IMR-90 (cell line): ENCODE results near the gene TMEM215. TPM values are rescaled to one million over a fixed set of nuclear protein-coding genes. Genes with fewer than 3 reads are reported as not detected.

ENCODE experiments used
- ATAC-seq: fragments of 200-7000 bp; cut with Tn5 transposase; 2 replicates; pipeline ENCODE4 v1.9.1; 2020; ENCODE audit warnings: low read depth, mild to moderate bottlenecking, moderate library complexity
- BruUV-seq: library from RNA; stranded (reverse); fragments of 400-500 nt; replicated peaks from 2 replicates; lab custom pipeline; 2021; lab: Mats Ljungman, UMichigan
- CTCF ChIA-PET: fragments of 300-600 bp; formaldehyde crosslinking; extraction: SDS; loops from one replicate; lab custom pipeline; 2021; ENCODE audit warnings: antibody characterized with exemption; lab: Yijun Ruan, JAX
- POLR2A ChIA-PET: fragments of 300-600 bp; sonication (Branson Sonifier 250); formaldehyde crosslinking; loops from one replicate; lab custom pipeline; 2022; ENCODE audit warnings: antibody characterized with exemption; ENCODE audit not compliant: unreplicated experiment; lab: Charles Lee
- DNase-seq: peaks from one replicate; pipeline ENCODE4 v3.0.0; 2013
- H2AFZ ChIP-seq: replicated peaks from 2 replicates; pipeline ENCODE3; 2013; ENCODE audit warnings: low read length, mild to moderate bottlenecking; ENCODE audit not compliant: poor library complexity
- H2AK5ac ChIP-seq: 2 replicates; pipeline ENCODE4 v1.6.1; 2013; ENCODE audit warnings: low read depth, low read length, inconsistent platforms
- H2AK9ac ChIP-seq: replicated peaks from 2 replicates; pipeline ENCODE3; 2013; ENCODE audit warnings: mild to moderate bottlenecking, low read depth, low read length, moderate library complexity; ENCODE audit not compliant: poor library complexity
- H2BK120ac ChIP-seq: 2 replicates; pipeline ENCODE4 v1.6.1; 2013; ENCODE audit warnings: low read depth, low read length, inconsistent platforms
- H2BK15ac ChIP-seq: 3 replicates; pipeline ENCODE4 v1.6.1; 2013; ENCODE audit warnings: low read depth, low read length, inconsistent platforms
- H2BK20ac ChIP-seq: 2 replicates; pipeline ENCODE4 v1.6.1; 2013; ENCODE audit warnings: low read depth, mild to moderate bottlenecking, inconsistent platforms, low read length, moderate library complexity
- H2BK5ac ChIP-seq: 2 replicates; pipeline ENCODE4 v1.6.1; 2013; ENCODE audit warnings: mild to moderate bottlenecking, low read depth, low read length, inconsistent platforms; ENCODE audit not compliant: poor library complexity, severe bottlenecking
- H3K14ac ChIP-seq: replicated peaks from 2 replicates; pipeline ENCODE4 v1.6.1; 2013; ENCODE audit warnings: low read depth, low read length, inconsistent platforms
- H3K18ac ChIP-seq: 2 replicates; pipeline ENCODE4 v1.6.1; 2013; ENCODE audit warnings: low read depth, low read length, control low read depth
- H3K23ac ChIP-seq: 2 replicates; pipeline ENCODE4 v1.6.1; 2013; ENCODE audit warnings: low read depth, low read length, inconsistent platforms
- H3K27ac ChIP-seq: 2 replicates; pipeline ENCODE4 v1.5.1; 2013; ENCODE audit warnings: mild to moderate bottlenecking, control low read depth, low read length; ENCODE audit not compliant: insufficient read depth
- H3K27me3 ChIP-seq: 2 replicates; pipeline ENCODE4 v1.6.1; 2013; ENCODE audit warnings: low read length; ENCODE audit not compliant: control insufficient read depth, insufficient read depth
- H3K36me3 ChIP-seq: 2 replicates; pipeline ENCODE4 v1.6.1; 2013; ENCODE audit warnings: low read length, mixed read lengths; ENCODE audit not compliant: control insufficient read depth, insufficient read depth
- H3K4ac ChIP-seq: 2 replicates; pipeline ENCODE4 v1.6.1; 2013; ENCODE audit warnings: low read depth, low read length, inconsistent platforms
- H3K4me1 ChIP-seq: 2 replicates; pipeline ENCODE4 v1.6.1; 2013; ENCODE audit warnings: low read length, mixed read lengths; ENCODE audit not compliant: control insufficient read depth, insufficient read depth
- H3K4me2 ChIP-seq: 2 replicates; pipeline ENCODE4 v1.6.1; 2013; ENCODE audit warnings: low read depth, mild to moderate bottlenecking, control low read depth, low read length, moderate library complexity
- H3K4me3 ChIP-seq: 2 replicates; pipeline ENCODE4 v1.5.1; 2013; ENCODE audit warnings: low read depth, mild to moderate bottlenecking, control low read depth, low read length, moderate library complexity; ENCODE audit not compliant: insufficient read depth
- H3K56ac ChIP-seq: 2 replicates; pipeline ENCODE4 v1.6.1; 2013; ENCODE audit warnings: low read length, inconsistent platforms; ENCODE audit not compliant: insufficient read depth; ENCODE audit errors: extremely low read depth
- H3K79me1 ChIP-seq, 2 experiments: 2 replicates each; pipeline ENCODE4 v1.6.1; 2013; ENCODE audit warnings: low read length in 2 of 2, inconsistent platforms in 1 of 2, low read depth in 1 of 2
- H3K9ac ChIP-seq: 2 replicates; pipeline ENCODE4 v1.6.1; 2013; ENCODE audit warnings: low read depth, low read length, control low read depth
- H3K9me1 ChIP-seq: 2 replicates; pipeline ENCODE4 v1.6.1; 2013; ENCODE audit warnings: low read length, inconsistent platforms; ENCODE audit not compliant: insufficient read depth
- H3K9me3 ChIP-seq: 2 replicates; pipeline ENCODE4 v1.6.1; 2013; ENCODE audit warnings: low read length; ENCODE audit not compliant: control insufficient read depth, insufficient read depth
- H4K20me1 ChIP-seq: 2 replicates; pipeline ENCODE4 v1.6.1; 2013; ENCODE audit warnings: low read length, inconsistent platforms; ENCODE audit not compliant: insufficient read depth
- H4K5ac ChIP-seq: 2 replicates; pipeline ENCODE4 v1.6.1; 2013; ENCODE audit warnings: mild to moderate bottlenecking, low read depth, low read length, control low read depth
- H4K8ac ChIP-seq, 2 experiments: 2 replicates each; pipeline ENCODE4 v1.6.1; 2013; ENCODE audit warnings: low read depth in 2 of 2, low read length in 2 of 2, control low read depth in 1 of 2, inconsistent platforms in 1 of 2
- H4K91ac ChIP-seq: 2 replicates; pipeline ENCODE4 v1.6.1; 2013; ENCODE audit warnings: low read depth, low read length, inconsistent platforms; ENCODE audit not compliant: insufficient read depth
- SMC3 ChIP-seq: fragments of 150-350 bp; IDR thresholded peaks from 2 replicates; pipeline ENCODE4 v1.6.1; 2016; ENCODE audit warnings: low read depth, mild to moderate bottlenecking, antibody characterized with exemption, low read length, moderate library complexity
- WGBS, 2 experiments: methylation state at CpG; one replicate each; pipeline versions ENCODE4 v1.1.5 to v1.1.7; 2013; ENCODE audit warnings: missing lambda C conversion rate in 2 of 2; ENCODE audit not compliant: insufficient read length in 1 of 2; ENCODE audit errors: extremely low coverage in 2 of 2; 5-methylcytosine and 5-hydroxymethylcytosine counted together
- dilution Hi-C: fragments of 300-500 bp; cut with HindIII; formaldehyde crosslinking; loops from one replicate; pipeline ENCODE4 v1.14.3; 2018; ENCODE audit warnings: low sequenced_read_pairs; ENCODE audit not compliant: unreplicated experiment
- in situ Hi-C: fragments of 300-500 bp; cut with MboI; formaldehyde crosslinking; loops from 3 replicates; pipeline ENCODE4 v1.14.3; 2019; ENCODE audit warnings: low sequenced_read_pairs, inconsistent platforms, mixed read lengths
- intact Hi-C: fragments of 100-400 bp; cut with micrococcal nuclease; formaldehyde crosslinking; loops from 2 replicates; pipeline ENCODE4 v1.10.0; 2022
- polyA plus RNA-seq, 3 experiments: library from polyadenylated mRNA; depleted of rRNA; stranded (reverse); fragments of >200 nt; gene quantifications; 2 replicates each; pipeline ENCODE4 v1.2.3, GENCODE V29; 2012; ENCODE audit warnings: low replicate concordance in 1 of 3
- total RNA-seq: library from RNA; depleted of rRNA; stranded (reverse); fragments of >200 nt; gene quantifications from 2 replicates; pipeline ENCODE4 v1.2.3, GENCODE V29; 2012
- TF ChIP-seq, protein P1 (sequence below): conservative IDR thresholded peaks from 2 replicates; pipeline ENCODE4 v1.5.1; 2012; ENCODE audit warnings: mild to moderate bottlenecking, low read depth, low read length, improper control_type of control experiment

The TMEM215 gene
- total and polyA plus RNA-seq, 2 of the 4 experiments (the other 2 are of a cell fraction) = not detected

- Histone ChIP-seq H4K91ac (no peak overlapping the region), H2AFZ (no peak overlapping the region), H3K4me1 (no peaks in the 10 kb centered on the region), H3K27me3 (no peaks in the 10 kb centered on the region; the same call in 1 of the 2 replicates), H3K9ac (no peak overlapping the region), H3K4ac (no peak overlapping the region), H3K9me1 (no peaks in the 10 kb centered on the region), H2BK5ac (no peak overlapping the region), H3K9me3 (no peaks in the 10 kb centered on the region), H2AK9ac (no peak overlapping the region), H3K14ac (no peak overlapping the region), H3K56ac (no peak overlapping the region), H3K36me3 (no peaks in the 10 kb centered on the region), H2BK15ac (no peak overlapping the region), H4K20me1 (no peaks in the 10 kb centered on the region), H2AK5ac (no peak overlapping the region), H2BK120ac (no peak overlapping the region), H3K23ac (no peak overlapping the region), H4K8ac (no peak overlapping the region), H3K4me3 (no peak overlapping the region), H2BK20ac (no peak overlapping the region), H3K4me2 (no peak overlapping the region), H3K18ac (no peak overlapping the region), H4K5ac (no peak overlapping the region), H3K27ac (no peak overlapping the region), H3K79me1 (no peaks in the 10 kb centered on the region)
- WGBS, 2 experiments = no CpG with 5 or more reads among the region's 4 CpGs
- dilution Hi-C loops = no loop called here
- intact Hi-C loops = no loop called here
- POLR2A ChIA-PET = no interaction called here
- ATAC-seq (no peak), DNase-seq (no peak)
- TF ChIP-seq, protein P1, sequence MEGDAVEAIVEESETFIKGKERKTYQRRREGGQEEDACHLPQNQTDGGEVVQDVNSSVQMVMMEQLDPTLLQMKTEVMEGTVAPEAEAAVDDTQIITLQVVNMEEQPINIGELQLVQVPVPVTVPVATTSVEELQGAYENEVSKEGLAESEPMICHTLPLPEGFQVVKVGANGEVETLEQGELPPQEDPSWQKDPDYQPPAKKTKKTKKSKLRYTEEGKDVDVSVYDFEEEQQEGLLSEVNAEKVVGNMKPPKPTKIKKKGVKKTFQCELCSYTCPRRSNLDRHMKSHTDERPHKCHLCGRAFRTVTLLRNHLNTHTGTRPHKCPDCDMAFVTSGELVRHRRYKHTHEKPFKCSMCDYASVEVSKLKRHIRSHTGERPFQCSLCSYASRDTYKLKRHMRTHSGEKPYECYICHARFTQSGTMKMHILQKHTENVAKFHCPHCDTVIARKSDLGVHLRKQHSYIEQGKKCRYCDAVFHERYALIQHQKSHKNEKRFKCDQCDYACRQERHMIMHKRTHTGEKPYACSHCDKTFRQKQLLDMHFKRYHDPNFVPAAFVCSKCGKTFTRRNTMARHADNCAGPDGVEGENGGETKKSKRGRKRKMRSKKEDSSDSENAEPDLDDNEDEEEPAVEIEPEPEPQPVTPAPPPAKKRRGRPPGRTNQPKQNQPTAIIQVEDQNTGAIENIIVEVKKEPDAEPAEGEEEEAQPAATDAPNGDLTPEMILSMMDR = no peak
- no peak for TF ChIP-seq SMC3
- CTCF ChIA-PET = interaction anchor here (0.6 kb wide), 1 partner anchor 49 kb away, joined by 3 read pairs; no protein-coding TSS in a partner anchor
- no TSS peak for BruUV-seq
- in situ Hi-C loops = no loop called here
Observed at GRCh38 chr9:32820322-32820721, 37.0 kb downstream of the TMEM215 start.
